HCT116 (cell line): ENCODE measurements around the gene TBX15. TPM values are rescaled to one million over a fixed set of nuclear protein-coding genes. Genes with fewer than 3 reads are reported as not detected.

Experiments
- ATAC-seq: fragments of 200-7000 bp; cut with Tn5 transposase; 2 replicates; pipeline ENCODE4 v1.9.1; 2020; ENCODE audit warnings: mild to moderate bottlenecking, moderate library complexity
- BruUV-seq: library from RNA; stranded (reverse); fragments of 400-500 nt; replicated peaks from 2 replicates; lab custom pipeline; 2021; lab: Mats Ljungman, UMichigan
- CTCF ChIA-PET: fragments of 300-600 bp; sonication (Branson Sonifier 250); formaldehyde crosslinking; loops from one replicate; lab custom pipeline; 2021; ENCODE audit warnings: antibody characterized with exemption; lab: Charles Lee
- POLR2A ChIA-PET: fragments of 300-600, 350-600 bp; sonication (Branson Sonifier 250); formaldehyde crosslinking; loops from one replicate; lab custom pipeline; 2021; ENCODE audit warnings: antibody characterized with exemption; lab: Charles Lee
- RAD21 ChIA-PET, 2 experiments: fragments of 300-600 bp; sonication (Branson Sonifier 250); formaldehyde crosslinking; loops; one replicate each; lab custom pipeline; 2023; ENCODE audit warnings: low total read pairs in 2 of 2; ENCODE audit not compliant: uncharacterized antibody in 2 of 2, unreplicated experiment in 2 of 2, low non-redundant PET in 1 of 2; lab: Charles Lee
- DNase-seq: peaks from one replicate; pipeline ENCODE4 v3.0.0-alpha.2; 2010; ENCODE audit warnings: low read depth, low spot score
- H2AFZ ChIP-seq: fragments of 200-600 bp; shearing (Covaris generic), sonication (generic); 2 replicates; pipeline ENCODE4 v1.6.1; 2017; ENCODE audit warnings: low read depth, mixed run types, mixed read lengths, antibody characterized with exemption, low read length; ENCODE audit not compliant: poor library complexity, severe bottlenecking
- H3K27ac ChIP-seq: 2 replicates; pipeline ENCODE4 v1.5.1; 2012; ENCODE audit warnings: low read depth, low read length
- H3K27me3 ChIP-seq: fragments of 200-600 bp; sonication (generic); 2 replicates; pipeline ENCODE4 v1.6.1; 2016; ENCODE audit warnings: mixed run types, low read length, mixed read lengths; ENCODE audit not compliant: insufficient read depth
- H3K36me3 ChIP-seq, 2 experiments: fragments of 200-500 bp in 1 of 2; fragments of 200-600 bp in 1 of 2; sonication (Bioruptor generic) in 1 of 2; sonication (generic) in 1 of 2; 2 replicates each; pipeline versions ENCODE4 v1.5.1 to v1.6.1; 2014 to 2016; ENCODE audit warnings: low read length in 2 of 2, inconsistent platforms in 1 of 2, mixed read lengths in 1 of 2, mixed run types in 1 of 2; ENCODE audit not compliant: insufficient read depth in 2 of 2, control insufficient read depth in 1 of 2
- H3K4me1 ChIP-seq, 2 experiments: fragments of 200-600 bp in 1 of 2; sonication (generic) in 1 of 2; 2 replicates each; pipeline versions ENCODE4 v1.5.1 to v1.6.1; 2012 to 2017; ENCODE audit warnings: low read length in 2 of 2, inconsistent platforms in 1 of 2, mild to moderate bottlenecking in 1 of 2, mixed read lengths in 1 of 2, mixed run types in 1 of 2, moderate library complexity in 1 of 2; ENCODE audit not compliant: insufficient read depth in 2 of 2, control insufficient read depth in 1 of 2
- H3K4me2 ChIP-seq: fragments of 200-600 bp; sonication (generic); 2 replicates; pipeline ENCODE4 v1.6.1; 2017; ENCODE audit warnings: mixed run types, low read length, mixed read lengths
- H3K4me3 ChIP-seq, 2 experiments: fragments of 200-600 bp in 1 of 2; sonication (generic) in 1 of 2; replicated peaks in 1 of 2; 2 replicates each; pipeline ENCODE4 v1.5.1; 2011 to 2016; ENCODE audit warnings: low read length in 2 of 2, control low read depth in 1 of 2, low read depth in 1 of 2, mild to moderate bottlenecking in 1 of 2, mixed read lengths in 1 of 2, mixed run types in 1 of 2
- H3K79me2 ChIP-seq: fragments of 200-600 bp; sonication (generic); 2 replicates; pipeline ENCODE4 v1.6.1; 2017; ENCODE audit warnings: mild to moderate bottlenecking, mixed run types, low read length, moderate library complexity, mixed read lengths; ENCODE audit not compliant: insufficient read depth
- H3K9ac ChIP-seq: fragments of 200-600 bp; sonication (generic); 2 replicates; pipeline ENCODE4 v1.6.1; 2016; ENCODE audit warnings: low read length, mixed read lengths
- H3K9me2 ChIP-seq: fragments of 200-600 bp; sonication (generic), shearing (Covaris generic); 2 replicates; pipeline ENCODE4 v1.6.1; 2017; ENCODE audit warnings: mixed run types, mild to moderate bottlenecking, moderate library complexity; ENCODE audit not compliant: insufficient read depth
- H3K9me3 ChIP-seq, 2 experiments: fragments of 200-500 bp in 1 of 2; fragments of 200-600 bp in 1 of 2; sonication (Bioruptor generic) in 1 of 2; sonication (generic) in 1 of 2; 2 replicates each; pipeline ENCODE4 v1.6.1; 2014 to 2017; ENCODE audit warnings: low read length in 2 of 2, mixed read lengths in 2 of 2, inconsistent platforms in 1 of 2, low read depth in 1 of 2, mild to moderate bottlenecking in 1 of 2, mixed run types in 1 of 2, moderate library complexity in 1 of 2; ENCODE audit not compliant: control insufficient read depth in 1 of 2, insufficient read depth in 1 of 2
- H4K20me1 ChIP-seq: fragments of 200-600 bp; sonication (generic), shearing (Covaris generic); 2 replicates; pipeline ENCODE4 v1.6.1; 2017; ENCODE audit warnings: mixed run types, mild to moderate bottlenecking, moderate library complexity; ENCODE audit not compliant: insufficient read depth
- EGR1 ChIP-seq: IDR thresholded peaks from 2 replicates; pipeline ENCODE4 v1.6.1; 2012; ENCODE audit warnings: low read depth
- ELF1 ChIP-seq: IDR thresholded peaks from 2 replicates; pipeline ENCODE4 v1.6.1; 2012; ENCODE audit warnings: low read depth, borderline replicate concordance
- EZH2phosphoT487 ChIP-seq: fragments of 200-600 bp; IDR thresholded peaks from 2 replicates; pipeline ENCODE4 v1.6.1; 2018; ENCODE audit warnings: antibody characterized with exemption, borderline replicate concordance
- FOSL1 ChIP-seq: IDR thresholded peaks from 2 replicates; pipeline ENCODE4 v1.6.1; 2012; ENCODE audit warnings: low read depth
- JUND ChIP-seq: IDR thresholded peaks from 2 replicates; pipeline ENCODE4 v1.6.1; 2012
- RAD21 ChIP-seq: IDR thresholded peaks from 2 replicates; pipeline ENCODE4 v1.6.1; 2012; ENCODE audit warnings: low read depth, mild to moderate bottlenecking
- SIN3A ChIP-seq: IDR thresholded peaks from 2 replicates; pipeline ENCODE4 v1.6.1; 2012; ENCODE audit warnings: low read depth
- SP1 ChIP-seq: IDR thresholded peaks from 2 replicates; pipeline ENCODE4 v1.6.1; 2012; ENCODE audit warnings: low read depth
- SRF ChIP-seq: IDR thresholded peaks from 2 replicates; pipeline ENCODE4 v1.6.1; 2012; ENCODE audit warnings: low read depth
- ZFX ChIP-seq: fragments of 450-650 bp; IDR thresholded peaks from 2 replicates; pipeline ENCODE4 v1.6.1; 2017
- ZNF274 ChIP-seq: fragments of 200-500 bp; sonication (Bioruptor generic); IDR thresholded peaks from 2 replicates; pipeline ENCODE4 v1.6.1; 2014; ENCODE audit warnings: mild to moderate bottlenecking, low read depth, low read length, inconsistent platforms
- intact Hi-C: fragments of 100-400 bp; cut with micrococcal nuclease; formaldehyde crosslinking; loops from 2 replicates; pipeline ENCODE4 v1.10.0; 2022
- total RNA-seq: library from RNA; stranded (reverse); gene quantifications from one replicate; pipeline ENCODE4 v1.2.1, GENCODE V29; 2021; ENCODE audit not compliant: unreplicated experiment
- TF ChIP-seq, protein P1 (sequence below), 3 experiments: fragments of 200-600 bp in 1 of 3; sonication (generic) in 1 of 3; IDR thresholded peaks in 2 of 3; conservative IDR thresholded peaks in 1 of 3; 2 replicates each; pipeline ENCODE4 v1.5.1; 2012 to 2017; ENCODE audit warnings: low read depth in 2 of 3, low read length in 2 of 3, antibody characterized with exemption in 1 of 3, borderline replicate concordance in 1 of 3, control low read depth in 1 of 3, mild to moderate bottlenecking in 1 of 3, mixed read lengths in 1 of 3, mixed run types in 1 of 3, moderate library complexity in 1 of 3; ENCODE audit not compliant: insufficient read depth in 1 of 3
- TF ChIP-seq, protein P2 (sequence below): IDR thresholded peaks from 2 replicates; pipeline ENCODE4 v1.6.1; 2012
- TF ChIP-seq, protein P3 (sequence below): IDR thresholded peaks from 2 replicates; pipeline ENCODE4 v1.6.1; 2012

The TBX15 gene
- total RNA-seq, 1 experiment from 2014 or later, result not detected

DNA sequence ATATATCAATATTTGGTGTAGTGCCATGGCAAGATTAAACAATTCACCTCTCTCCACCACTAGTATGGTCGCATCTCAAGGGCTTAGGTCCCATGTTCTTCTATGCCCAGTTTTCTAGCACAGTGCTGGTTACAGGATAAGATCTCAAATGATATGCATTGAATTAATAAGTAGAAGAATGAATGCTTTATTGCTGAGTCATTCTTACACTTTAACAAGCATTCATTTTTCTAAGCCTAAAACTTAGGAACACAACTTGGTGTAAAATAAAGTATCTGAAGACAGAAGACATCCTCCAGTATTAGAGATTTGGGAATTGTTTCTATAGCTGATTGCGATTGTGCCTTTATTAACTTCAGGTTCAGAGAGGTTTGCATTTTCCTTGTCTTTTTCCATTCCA, 85.8 kb downstream of the TBX15 start:
- no peaks in the 10 kb centered on the region for H3K79me2 ChIP-seq
- H3K9ac ChIP-seq, result no peak overlapping the region
- no peaks in the 10 kb centered on the region for H3K36me3 ChIP-seq
- H4K20me1 ChIP-seq, result no peaks in the 10 kb centered on the region; the same call in 1 of the 2 replicates
- DNase-seq, result no peak
- H3K4me3 ChIP-seq, result no peak overlapping the region
- H3K4me1 ChIP-seq, result no peaks in the 10 kb centered on the region
- POLR2A ChIA-PET, result no interaction called here
- CTCF ChIA-PET, result no interaction called here
- no peaks in the 10 kb centered on the region for H3K27me3 ChIP-seq
- H3K27ac ChIP-seq, result no peak overlapping the region
- ATAC-seq, result no peak
- TF ChIP-seq SRF, result no peak
- TF ChIP-seq SIN3A, result no peak
- TF ChIP-seq RAD21, result no peak
- no peak for TF ChIP-seq ZFX
- TF ChIP-seq, protein P1, sequence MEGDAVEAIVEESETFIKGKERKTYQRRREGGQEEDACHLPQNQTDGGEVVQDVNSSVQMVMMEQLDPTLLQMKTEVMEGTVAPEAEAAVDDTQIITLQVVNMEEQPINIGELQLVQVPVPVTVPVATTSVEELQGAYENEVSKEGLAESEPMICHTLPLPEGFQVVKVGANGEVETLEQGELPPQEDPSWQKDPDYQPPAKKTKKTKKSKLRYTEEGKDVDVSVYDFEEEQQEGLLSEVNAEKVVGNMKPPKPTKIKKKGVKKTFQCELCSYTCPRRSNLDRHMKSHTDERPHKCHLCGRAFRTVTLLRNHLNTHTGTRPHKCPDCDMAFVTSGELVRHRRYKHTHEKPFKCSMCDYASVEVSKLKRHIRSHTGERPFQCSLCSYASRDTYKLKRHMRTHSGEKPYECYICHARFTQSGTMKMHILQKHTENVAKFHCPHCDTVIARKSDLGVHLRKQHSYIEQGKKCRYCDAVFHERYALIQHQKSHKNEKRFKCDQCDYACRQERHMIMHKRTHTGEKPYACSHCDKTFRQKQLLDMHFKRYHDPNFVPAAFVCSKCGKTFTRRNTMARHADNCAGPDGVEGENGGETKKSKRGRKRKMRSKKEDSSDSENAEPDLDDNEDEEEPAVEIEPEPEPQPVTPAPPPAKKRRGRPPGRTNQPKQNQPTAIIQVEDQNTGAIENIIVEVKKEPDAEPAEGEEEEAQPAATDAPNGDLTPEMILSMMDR (IDR thresholded peaks at IDR 0.05 in 2 of 3, conservative IDR thresholded peaks at IDR 0.05 in 1 of 3; ENCODE audit: borderline replicate concordance in 1 of 3, insufficient read depth in 1 of 3, low read depth in 2 of 3, low read length in 2 of 3), result no peak
- no peak for TF ChIP-seq ELF1
- TF ChIP-seq EZH2phosphoT487, result no peak
- TF ChIP-seq, protein P2, sequence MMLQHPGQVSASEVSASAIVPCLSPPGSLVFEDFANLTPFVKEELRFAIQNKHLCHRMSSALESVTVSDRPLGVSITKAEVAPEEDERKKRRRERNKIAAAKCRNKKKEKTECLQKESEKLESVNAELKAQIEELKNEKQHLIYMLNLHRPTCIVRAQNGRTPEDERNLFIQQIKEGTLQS, result no peak
- TF ChIP-seq, protein P3, sequence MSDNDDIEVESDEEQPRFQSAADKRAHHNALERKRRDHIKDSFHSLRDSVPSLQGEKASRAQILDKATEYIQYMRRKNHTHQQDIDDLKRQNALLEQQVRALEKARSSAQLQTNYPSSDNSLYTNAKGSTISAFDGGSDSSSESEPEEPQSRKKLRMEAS, result no peak
- TF ChIP-seq ZNF274, result no peak
- TF ChIP-seq SP1, result no peak
- TF ChIP-seq JUND, result no peak
- no peak for TF ChIP-seq FOSL1
- no peak for TF ChIP-seq EGR1
- no TSS peak for BruUV-seq
- intact Hi-C loops, result no loop called here
- no peaks in the 10 kb centered on the region for H3K9me2 ChIP-seq
- H2AFZ ChIP-seq, result no peak overlapping the region
- RAD21 ChIA-PET, result no interaction called here
- no peak overlapping the region for H3K4me2 ChIP-seq
- no peaks in the 10 kb centered on the region for H3K9me3 ChIP-seq
